Retina (tissue), 1 donor: ENCODE results near the gene TES.
"Not testable (repeated sequence)": the region's sequence is repeated elsewhere in the genome, so short reads cannot be mapped to it uniquely, and the experiment has no call there.

Source experiments
- DNase-seq: peaks from one replicate; pipeline ENCODE4 v3.0.0-alpha.2; 2016

TES gene

DNA sequence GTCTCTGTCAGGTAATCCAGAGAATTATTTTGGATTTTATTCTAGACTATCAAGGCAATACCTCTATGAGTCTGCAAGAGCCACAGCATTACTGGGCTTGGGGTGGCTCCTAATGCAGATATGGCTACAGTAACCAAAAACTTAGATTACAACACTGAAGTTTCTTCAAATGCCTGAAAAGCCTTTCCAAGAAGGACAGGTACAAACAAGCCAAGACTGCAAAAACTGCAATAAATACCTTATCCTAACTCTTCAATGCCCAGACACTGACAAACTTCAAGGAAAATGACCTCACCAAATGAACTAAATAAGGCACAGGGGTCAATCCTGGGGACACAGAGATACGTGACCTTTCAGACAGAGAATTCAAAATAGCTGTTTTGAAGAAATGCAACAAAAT, 82.0 kb downstream of the TES start:
- no peak for DNase-seq

DNA sequence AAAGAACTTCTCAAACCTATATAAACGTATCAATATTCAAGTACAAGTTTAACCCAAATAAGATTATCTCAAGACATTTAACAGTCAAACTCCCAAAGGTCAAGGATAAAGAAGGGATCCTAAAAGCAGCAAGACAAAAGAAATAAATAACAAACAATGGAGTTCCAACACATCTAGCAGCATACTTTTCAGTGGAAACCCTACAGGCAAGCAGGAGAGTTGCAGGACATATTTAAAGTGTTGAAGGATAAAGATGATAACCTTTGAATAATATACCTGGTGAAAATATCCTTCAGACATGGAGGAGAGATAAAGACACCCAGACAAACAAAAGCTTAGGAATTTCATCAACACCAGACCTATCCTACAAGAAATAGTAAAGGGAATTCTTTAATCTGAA, 82.8 kb downstream of the TES start:
- DNase-seq = no peak

DNA sequence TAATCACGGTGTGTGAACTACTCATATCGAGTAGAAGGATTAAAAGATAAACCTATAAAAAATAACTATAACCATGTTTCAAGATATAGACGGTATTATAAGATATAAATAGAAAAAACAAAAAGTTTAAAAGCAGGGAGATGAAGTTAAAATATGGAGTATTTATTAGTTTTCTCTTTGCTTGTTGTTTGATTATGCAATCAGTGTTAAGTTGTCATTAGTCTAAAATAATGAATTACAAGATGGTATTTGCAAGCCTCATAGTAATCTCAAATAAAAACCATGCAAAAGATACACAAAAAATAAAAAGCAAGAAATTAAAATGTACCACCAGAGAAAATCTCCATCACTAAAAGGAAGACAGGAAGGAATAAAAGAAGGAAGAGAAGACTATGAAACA, 83.3 kb downstream of the TES start:
- no peak for DNase-seq

DNA sequence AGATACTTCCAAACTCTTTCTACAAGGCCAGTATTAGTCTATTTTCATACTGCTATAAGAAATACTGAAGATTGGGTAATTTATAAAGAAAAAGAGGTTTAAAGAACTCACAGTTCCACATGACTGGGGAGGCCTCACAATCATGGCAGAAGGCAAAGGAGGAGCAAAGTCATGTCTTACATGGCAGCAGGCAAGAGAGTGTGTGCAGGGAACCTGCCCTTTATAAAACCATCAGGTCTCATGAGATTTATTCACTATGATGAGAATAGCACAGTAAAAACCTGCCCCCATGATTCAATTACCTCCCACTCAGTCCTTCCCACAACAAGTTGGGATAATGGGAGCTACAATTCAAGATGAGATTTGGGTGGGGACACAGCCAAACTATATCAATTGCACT, 85.6 kb downstream of the TES start:
- not testable (repeated sequence) for DNase-seq

DNA sequence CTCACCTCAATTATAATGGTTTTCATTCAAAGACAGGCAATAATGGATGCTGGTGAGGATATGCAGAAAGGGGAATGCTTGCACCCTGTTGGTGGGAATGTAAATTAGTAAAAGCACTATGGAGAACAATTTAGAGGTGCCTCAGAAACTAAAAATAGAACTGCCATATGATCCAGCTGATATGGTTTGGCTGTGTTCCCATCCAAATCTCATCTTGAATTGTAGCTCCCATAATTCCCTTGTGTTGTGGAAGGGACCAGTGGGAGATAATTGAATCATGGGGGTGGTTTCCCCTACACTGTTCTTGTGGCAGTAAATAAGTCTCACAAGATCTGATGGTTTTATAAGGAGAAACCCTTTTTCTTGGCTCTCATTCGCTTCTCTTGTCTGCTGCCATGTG, 87.7 kb downstream of the TES start:
- DNase-seq = no peak

DNA sequence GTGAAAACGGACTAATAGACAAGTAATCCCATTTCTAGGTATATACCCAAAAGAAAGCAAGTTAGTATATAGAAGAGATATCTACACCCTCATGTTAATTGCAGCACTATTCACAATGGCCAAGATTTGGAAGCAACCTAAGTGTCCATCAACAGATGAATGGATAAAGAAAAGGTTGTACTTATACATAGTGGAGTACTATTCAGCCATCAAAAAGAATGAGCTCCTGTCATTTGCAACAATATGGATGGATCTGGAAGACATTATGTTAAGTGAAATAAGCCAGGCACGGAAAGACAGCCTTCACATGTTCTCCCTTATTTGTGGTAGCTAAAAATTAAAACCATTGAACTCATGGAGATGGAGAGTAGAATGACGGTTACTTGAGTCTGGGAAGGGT, 88.2 kb downstream of the TES start:
- no peak for DNase-seq

DNA sequence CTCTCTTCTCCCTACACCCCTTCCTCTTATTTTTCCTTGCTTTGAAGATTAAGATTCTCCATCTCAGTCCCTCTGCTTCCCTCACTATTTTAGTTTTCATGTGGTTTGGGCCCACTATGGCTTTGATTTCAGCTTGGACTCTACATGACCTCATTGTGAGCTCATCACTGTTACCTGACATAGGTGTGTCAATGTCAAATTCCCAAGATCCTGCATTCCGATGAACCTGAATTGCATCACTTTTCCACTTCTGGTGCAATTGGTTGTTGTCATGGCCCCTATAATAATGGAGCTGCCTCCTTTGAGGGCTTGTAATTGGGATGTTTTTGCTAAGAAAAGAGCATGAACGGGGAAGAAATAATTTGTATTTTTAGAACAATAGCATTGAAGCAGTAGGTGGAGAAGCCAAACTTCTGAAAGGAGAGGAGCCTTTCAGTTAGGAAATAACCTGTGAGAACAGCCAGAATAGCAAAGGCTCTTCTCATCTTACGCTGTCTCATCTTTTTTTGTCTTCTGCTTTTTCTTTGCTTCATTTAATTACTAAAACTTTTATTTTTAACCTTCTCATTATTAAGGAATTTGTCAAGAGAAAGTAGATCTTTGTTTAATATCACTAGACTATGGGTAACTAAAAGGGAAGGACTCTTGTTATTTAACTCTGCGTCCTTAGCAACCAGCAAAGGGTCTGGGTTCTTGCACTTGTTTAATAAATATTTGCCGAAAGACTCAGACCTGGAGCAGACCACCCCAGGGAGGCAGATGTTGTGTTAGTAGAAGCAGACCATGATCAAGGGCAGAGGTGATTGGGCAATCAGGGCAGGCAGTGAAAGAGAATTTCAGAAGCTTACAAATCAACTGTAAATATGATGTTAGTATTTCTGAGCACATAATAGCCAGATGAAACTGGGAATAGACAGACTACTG, 95.4 kb downstream of the TES start:
- no peak for DNase-seq

DNA sequence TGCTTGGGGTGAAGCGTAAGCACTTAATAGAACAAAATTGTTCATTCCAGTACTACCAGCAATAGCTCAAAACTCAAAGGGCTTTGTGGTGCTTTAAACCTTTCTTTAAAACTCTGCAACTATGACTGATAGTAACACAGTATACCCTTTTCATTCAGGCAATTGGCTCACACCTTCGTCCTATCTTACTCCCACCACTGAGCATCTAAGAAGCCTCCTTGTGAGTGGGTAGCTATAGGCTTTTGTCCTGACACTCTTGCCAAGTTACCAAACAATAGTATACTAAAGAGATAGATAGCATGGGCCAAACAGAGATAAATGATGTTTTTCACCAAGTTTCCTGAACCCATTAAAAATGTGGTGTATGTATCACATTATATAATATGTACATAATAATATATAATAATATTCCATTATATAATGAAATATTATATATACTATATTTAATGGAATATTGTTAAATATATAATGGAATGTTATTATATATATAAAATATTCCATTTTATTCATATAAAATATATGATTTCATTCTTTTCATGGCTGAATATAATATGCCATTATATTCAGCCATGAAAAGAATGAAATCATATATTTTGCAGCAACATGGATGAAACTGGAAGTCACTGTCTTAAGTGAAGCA, 96.2 kb downstream of the TES start:
- no peak for DNase-seq

DNA sequence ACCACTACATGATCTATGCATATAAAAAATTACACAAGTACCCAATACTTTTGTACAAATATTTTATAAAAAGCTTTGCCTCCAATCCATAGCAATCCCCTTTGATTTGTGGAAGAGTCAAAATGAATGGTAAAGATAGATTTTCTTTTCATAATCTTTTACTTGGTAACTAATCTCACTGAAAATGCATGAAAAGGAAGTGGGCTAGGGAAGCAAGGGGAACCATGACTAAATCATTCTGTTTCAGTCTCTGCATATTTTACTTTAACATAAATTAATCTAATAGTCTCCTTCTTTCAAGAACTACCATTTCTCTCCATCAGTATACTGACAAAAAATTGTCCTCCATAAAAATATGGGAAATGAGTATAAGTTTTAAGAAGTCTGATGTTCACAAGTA, 96.9 kb downstream of the TES start:
- no peak for DNase-seq
